ENCODE data around the gene TSPYL4. TPM values are rescaled to one million over a fixed set of nuclear protein-coding genes. Genes with fewer than 3 reads are reported as not detected.

Gene TSPYL4
- total RNA-seq, 2 experiments from 2014 or later: 10.5 to 11.1 TPM

DNA sequence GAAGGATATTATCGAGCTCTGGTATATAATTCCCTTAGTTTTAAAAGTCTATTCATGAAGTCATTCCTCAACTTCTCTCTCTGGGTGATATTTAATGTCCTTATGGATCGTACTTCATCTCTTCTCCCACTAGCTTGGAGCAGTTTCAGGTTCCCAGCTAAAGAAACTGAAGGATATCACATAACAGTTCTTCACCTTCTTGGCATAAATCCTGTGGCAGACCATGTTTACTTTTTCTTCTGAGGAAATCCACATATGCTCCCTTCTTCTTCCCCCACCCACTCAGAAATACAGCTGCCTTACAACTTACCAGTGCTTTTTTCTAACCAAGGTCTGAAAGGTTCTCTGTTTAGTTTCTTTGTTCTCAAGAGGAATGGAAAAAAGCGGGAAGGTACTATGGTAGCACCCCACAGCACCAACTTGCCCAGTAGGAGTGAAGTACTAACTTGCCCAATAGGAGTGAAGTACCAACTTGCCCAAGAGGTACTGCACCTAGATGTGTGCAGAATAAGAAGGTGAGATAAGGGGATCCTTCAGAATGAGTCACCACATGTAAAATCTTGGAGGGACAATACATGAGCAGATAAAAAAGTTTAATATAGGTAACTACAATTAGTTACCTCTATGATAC is 53.1 kb downstream of the TSPYL4 start:
- Mint-ChIP-seq H3K27me3 (no peaks in the 10 kb centered on the region), H3K36me3 (peaks cover 4% of the 10 kb centered on the region), H3K4me1 (ENCODE audit: low read depth) (no peaks in the 10 kb centered on the region), H3K27ac (no peak overlapping the region), H3K4me3 (no peak overlapping the region), H3K9me3 (no peaks in the 10 kb centered on the region)
- POLR2A ChIA-PET: no interaction called here
- CTCF ChIA-PET: no interaction called here
- intact Hi-C loops (cut with micrococcal nuclease): no loop called here
- no peak for DNase-seq

Other genes with a start within 250 kb of the TSPYL4 start
- under 1 TPM; 0.02 TPM for gene FRK, start 193.2 kb downstream of the TSPYL4 start, total RNA-seq
- gene NT5DC1, start 153.2 kb downstream of the TSPYL4 start, total RNA-seq: 10 to 100 TPM; 51.1 to 51.3 TPM
- not detected for gene COL10A1, start 127.9 kb downstream of the TSPYL4 start, total RNA-seq
- 10 to 100 TPM; 41.4 to 42.0 TPM for gene TSPYL1, start 25.9 kb upstream of the TSPYL4 start, total RNA-seq
- 1 to 10 TPM; 8.3 to 8.6 TPM for gene DSE, start 116.9 kb upstream of the TSPYL4 start, total RNA-seq
- 1 to 10 TPM; 3.4 to 4.4 TPM for gene CALHM6, start 207.3 kb upstream of the TSPYL4 start, total RNA-seq